ENCODE measurements around the gene RAVER1. TPM values are rescaled to one million over a fixed set of nuclear protein-coding genes. Genes with fewer than 3 reads are reported as not detected.
A peak's percentile ranks its signal among the peaks of the same experiment; 100 is the strongest.

The RAVER1 gene
- total and polyA plus RNA-seq, 2 of the 13 experiments (the other 11 are each of a cell fraction or from before 2014, with no cell fraction given) = 3.6 to 7.9 TPM

GRCh38 chr19:10380313-10381102 lies 47.2 kb upstream of the RAVER1 start, which contains the start of gene TYK2 (continued):
- TF ChIP-seq TRIM22 (IDR thresholded peaks at IDR 0.05) (no peak), PAX8 (CRISPR knock-in tag; IDR thresholded peaks at IDR 0.05; ENCODE audit: borderline replicate concordance) (no peak; the same call in 1 of the 2 replicates), TEAD2 (CRISPR knock-in tag; IDR thresholded peaks at IDR 0.05) (no peak), ZNF292 (CRISPR knock-in tag; IDR thresholded peaks at IDR 0.05; ENCODE audit: borderline replicate concordance, low read depth) (no peak), MIER2 (CRISPR knock-in tag; IDR thresholded peaks at IDR 0.05) (no peak), CCDC6 (CRISPR knock-in tag; IDR thresholded peaks at IDR 0.05) (peak; percentile 65), TBP (CRISPR knock-in tag; IDR thresholded peaks at IDR 0.05) (no peak), ARHGAP35 (CRISPR knock-in tag; IDR thresholded peaks at IDR 0.05; ENCODE audit: borderline replicate concordance) (no peak; the same call in 1 of the 2 replicates), KLF9 (CRISPR knock-in tag; IDR thresholded peaks at IDR 0.05; ENCODE audit: low read depth) (0 out of 2 replicates have a peak, but pooled peaks have one; percentile 27), ZNF30 (CRISPR knock-in tag; IDR thresholded peaks at IDR 0.05) (no peak), RXRA (CRISPR knock-in tag; IDR thresholded peaks at IDR 0.05) (peak; percentile 45), ZNF83 (CRISPR knock-in tag; IDR thresholded peaks at IDR 0.05; ENCODE audit: borderline replicate concordance) (no peak), ZSCAN9 (CRISPR knock-in tag; IDR thresholded peaks at IDR 0.05; ENCODE audit: borderline replicate concordance) (0 out of 2 replicates have a peak, but pooled peaks have one; percentile 32)
- TF ChIP-seq, protein P1, sequence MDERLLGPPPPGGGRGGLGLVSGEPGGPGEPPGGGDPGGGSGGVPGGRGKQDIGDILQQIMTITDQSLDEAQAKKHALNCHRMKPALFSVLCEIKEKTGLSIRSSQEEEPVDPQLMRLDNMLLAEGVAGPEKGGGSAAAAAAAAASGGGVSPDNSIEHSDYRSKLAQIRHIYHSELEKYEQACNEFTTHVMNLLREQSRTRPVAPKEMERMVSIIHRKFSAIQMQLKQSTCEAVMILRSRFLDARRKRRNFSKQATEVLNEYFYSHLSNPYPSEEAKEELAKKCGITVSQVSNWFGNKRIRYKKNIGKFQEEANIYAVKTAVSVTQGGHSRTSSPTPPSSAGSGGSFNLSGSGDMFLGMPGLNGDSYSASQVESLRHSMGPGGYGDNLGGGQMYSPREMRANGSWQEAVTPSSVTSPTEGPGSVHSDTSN (CRISPR knock-in tag; IDR thresholded peaks at IDR 0.05) = no peak
- TF ChIP-seq, protein P2, sequence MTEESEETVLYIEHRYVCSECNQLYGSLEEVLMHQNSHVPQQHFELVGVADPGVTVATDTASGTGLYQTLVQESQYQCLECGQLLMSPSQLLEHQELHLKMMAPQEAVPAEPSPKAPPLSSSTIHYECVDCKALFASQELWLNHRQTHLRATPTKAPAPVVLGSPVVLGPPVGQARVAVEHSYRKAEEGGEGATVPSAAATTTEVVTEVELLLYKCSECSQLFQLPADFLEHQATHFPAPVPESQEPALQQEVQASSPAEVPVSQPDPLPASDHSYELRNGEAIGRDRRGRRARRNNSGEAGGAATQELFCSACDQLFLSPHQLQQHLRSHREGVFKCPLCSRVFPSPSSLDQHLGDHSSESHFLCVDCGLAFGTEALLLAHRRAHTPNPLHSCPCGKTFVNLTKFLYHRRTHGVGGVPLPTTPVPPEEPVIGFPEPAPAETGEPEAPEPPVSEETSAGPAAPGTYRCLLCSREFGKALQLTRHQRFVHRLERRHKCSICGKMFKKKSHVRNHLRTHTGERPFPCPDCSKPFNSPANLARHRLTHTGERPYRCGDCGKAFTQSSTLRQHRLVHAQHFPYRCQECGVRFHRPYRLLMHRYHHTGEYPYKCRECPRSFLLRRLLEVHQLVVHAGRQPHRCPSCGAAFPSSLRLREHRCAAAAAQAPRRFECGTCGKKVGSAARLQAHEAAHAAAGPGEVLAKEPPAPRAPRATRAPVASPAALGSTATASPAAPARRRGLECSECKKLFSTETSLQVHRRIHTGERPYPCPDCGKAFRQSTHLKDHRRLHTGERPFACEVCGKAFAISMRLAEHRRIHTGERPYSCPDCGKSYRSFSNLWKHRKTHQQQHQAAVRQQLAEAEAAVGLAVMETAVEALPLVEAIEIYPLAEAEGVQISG (CRISPR knock-in tag; IDR thresholded peaks at IDR 0.05) = peak; percentile 62
- TF ChIP-seq, protein P3, sequence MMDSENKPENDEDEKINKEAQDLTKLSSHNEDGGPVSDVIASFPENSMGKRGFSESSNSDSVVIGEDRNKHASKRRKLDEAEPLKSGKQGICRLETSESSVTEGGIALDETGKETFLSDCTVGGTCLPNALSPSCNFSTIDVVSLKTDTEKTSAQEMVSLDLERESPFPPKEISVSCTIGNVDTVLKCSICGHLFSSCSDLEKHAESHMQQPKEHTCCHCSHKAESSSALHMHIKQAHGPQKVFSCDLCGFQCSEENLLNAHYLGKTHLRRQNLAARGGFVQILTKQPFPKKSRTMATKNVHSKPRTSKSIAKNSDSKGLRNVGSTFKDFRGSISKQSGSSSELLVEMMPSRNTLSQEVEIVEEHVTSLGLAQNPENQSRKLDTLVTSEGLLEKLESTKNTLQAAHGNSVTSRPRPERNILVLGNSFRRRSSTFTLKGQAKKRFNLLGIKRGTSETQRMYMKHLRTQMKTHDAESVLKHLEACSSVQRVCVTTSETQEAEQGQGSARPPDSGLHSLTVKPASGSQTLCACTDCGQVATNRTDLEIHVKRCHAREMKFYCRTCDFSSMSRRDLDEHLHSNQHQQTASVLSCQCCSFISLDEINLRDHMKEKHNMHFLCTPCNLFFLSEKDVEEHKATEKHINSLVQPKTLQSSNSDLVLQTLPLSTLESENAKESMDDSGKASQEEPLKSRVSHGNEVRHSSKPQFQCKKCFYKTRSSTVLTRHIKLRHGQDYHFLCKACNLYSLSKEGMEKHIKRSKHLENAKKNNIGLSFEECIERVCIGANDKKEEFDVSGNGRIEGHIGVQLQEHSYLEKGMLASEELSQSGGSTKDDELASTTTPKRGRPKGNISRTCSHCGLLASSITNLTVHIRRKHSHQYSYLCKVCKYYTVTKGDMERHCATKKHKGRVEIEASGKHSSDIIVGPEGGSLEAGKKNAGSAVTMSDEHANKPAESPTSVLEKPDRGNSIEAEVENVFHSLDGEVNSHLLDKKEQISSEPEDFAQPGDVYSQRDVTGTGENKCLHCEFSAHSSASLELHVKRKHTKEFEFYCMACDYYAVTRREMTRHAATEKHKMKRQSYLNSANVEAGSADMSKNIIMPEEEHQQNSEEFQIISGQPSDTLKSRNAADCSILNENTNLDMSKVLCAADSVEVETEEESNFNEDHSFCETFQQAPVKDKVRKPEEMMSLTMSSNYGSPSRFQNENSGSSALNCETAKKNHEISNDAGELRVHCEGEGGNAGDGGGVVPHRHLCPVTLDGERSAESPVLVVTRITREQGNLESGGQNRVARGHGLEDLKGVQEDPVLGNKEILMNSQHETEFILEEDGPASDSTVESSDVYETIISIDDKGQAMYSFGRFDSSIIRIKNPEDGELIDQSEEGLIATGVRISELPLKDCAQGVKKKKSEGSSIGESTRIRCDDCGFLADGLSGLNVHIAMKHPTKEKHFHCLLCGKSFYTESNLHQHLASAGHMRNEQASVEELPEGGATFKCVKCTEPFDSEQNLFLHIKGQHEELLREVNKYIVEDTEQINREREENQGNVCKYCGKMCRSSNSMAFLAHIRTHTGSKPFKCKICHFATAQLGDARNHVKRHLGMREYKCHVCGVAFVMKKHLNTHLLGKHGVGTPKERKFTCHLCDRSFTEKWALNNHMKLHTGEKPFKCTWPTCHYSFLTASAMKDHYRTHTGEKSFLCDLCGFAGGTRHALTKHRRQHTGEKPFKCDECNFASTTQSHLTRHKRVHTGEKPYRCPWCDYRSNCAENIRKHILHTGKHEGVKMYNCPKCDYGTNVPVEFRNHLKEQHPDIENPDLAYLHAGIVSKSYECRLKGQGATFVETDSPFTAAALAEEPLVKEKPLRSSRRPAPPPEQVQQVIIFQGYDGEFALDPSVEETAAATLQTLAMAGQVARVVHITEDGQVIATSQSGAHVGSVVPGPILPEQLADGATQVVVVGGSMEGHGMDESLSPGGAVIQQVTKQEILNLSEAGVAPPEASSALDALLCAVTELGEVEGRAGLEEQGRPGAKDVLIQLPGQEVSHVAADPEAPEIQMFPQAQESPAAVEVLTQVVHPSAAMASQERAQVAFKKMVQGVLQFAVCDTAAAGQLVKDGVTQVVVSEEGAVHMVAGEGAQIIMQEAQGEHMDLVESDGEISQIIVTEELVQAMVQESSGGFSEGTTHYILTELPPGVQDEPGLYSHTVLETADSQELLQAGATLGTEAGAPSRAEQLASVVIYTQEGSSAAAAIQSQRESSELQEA (CRISPR knock-in tag; IDR thresholded peaks at IDR 0.05; ENCODE audit: not compliant biosample characterization) = no peak

Data from HepG2 (cell line).